Osteocyte (in vitro differentiated cells): ENCODE results near the gene NAA20. TPM values are rescaled to one million over a fixed set of nuclear protein-coding genes. Genes with fewer than 3 reads are reported as not detected.

Experiments used
- DNase-seq: peaks from one replicate; pipeline ENCODE4 v3.0.0; 2021; ENCODE audit warnings: mixed read lengths; ENCODE audit not compliant: unreplicated experiment; ENCODE audit errors: extremely low spot score
- H3K27ac Mint-ChIP-seq: one replicate; pipeline ENCODE4 v1.8.0; 2021; ENCODE audit warnings: mild to moderate bottlenecking, mixed read lengths; ENCODE audit not compliant: unreplicated experiment
- H3K27me3 Mint-ChIP-seq: one replicate; pipeline ENCODE4 v1.8.0; 2021; ENCODE audit warnings: mixed read lengths; ENCODE audit not compliant: unreplicated experiment
- H3K36me3 Mint-ChIP-seq: one replicate; pipeline ENCODE4 v1.8.0; 2021; ENCODE audit warnings: mixed read lengths; ENCODE audit not compliant: unreplicated experiment
- H3K4me1 Mint-ChIP-seq: one replicate; pipeline ENCODE4 v1.8.0; 2021; ENCODE audit warnings: mixed read lengths; ENCODE audit not compliant: unreplicated experiment
- H3K4me3 Mint-ChIP-seq: one replicate; pipeline ENCODE4 v1.8.0; 2021; ENCODE audit warnings: mild to moderate bottlenecking, moderate library complexity, mixed read lengths; ENCODE audit not compliant: unreplicated experiment
- H3K9me3 Mint-ChIP-seq: one replicate; pipeline ENCODE4 v1.8.0; 2021; ENCODE audit warnings: mixed read lengths; ENCODE audit not compliant: unreplicated experiment
- CTCF ChIP-seq: fragments of 200-600 bp; sonication (generic); IDR thresholded peaks from 2 replicates; pipeline ENCODE4 v1.5.0; 2021; ENCODE audit warnings: antibody characterized with exemption, mild to moderate bottlenecking, moderate library complexity
- total RNA-seq: library from RNA; stranded (reverse); gene quantifications from 2 replicates; pipeline ENCODE4 v1.2.1, GENCODE V29; 2021

The NAA20 gene
- total RNA-seq, 1 donor from 2014 or later = 49.6 TPM

- Mint-ChIP-seq H3K9me3 (no peaks in the 10 kb centered on the region), H3K27ac (no peak overlapping the region), H3K27me3 (peaks cover 64% of the 10 kb centered on the region), H3K36me3 (no peaks in the 10 kb centered on the region), H3K4me3 (no peak overlapping the region), H3K4me1 (no peaks in the 10 kb centered on the region)
- TF ChIP-seq CTCF = no peak
- DNase-seq = no peak
Observed at GRCh38 chr20:20078041-20078440, 60.9 kb downstream of the NAA20 start.

- no peak for TF ChIP-seq CTCF
- Mint-ChIP-seq H3K27me3 (peaks cover 61% of the 10 kb centered on the region), H3K27ac (no peak overlapping the region), H3K4me3 (no peak overlapping the region), H3K9me3 (no peaks in the 10 kb centered on the region), H3K4me1 (no peaks in the 10 kb centered on the region), H3K36me3 (no peaks in the 10 kb centered on the region)
- DNase-seq = no peak
Observed at GRCh38 chr20:20079102-20079784, 62.1 kb downstream of the NAA20 start.

Other genes starting within 250 kb of the NAA20 start
- gene CRNKL1, start 35.1 kb downstream of the NAA20 start, total RNA-seq = 21.8 and 21.9 TPM in 2 replicates
- not detected in 2 replicates for gene CFAP61, start 35.2 kb downstream of the NAA20 start, total RNA-seq